WTC11 (cell line): ENCODE measurements around the gene TNFRSF13B. TPM values are rescaled to one million over a fixed set of nuclear protein-coding genes. Genes with fewer than 3 reads are reported as not detected.

Experiments
- ATAC-seq: fragments of 200-7000 bp; cut with Tn5 transposase; 2 replicates; pipeline ENCODE4 v1.10.0; 2021; ENCODE audit warnings: mild to moderate bottlenecking, moderate library complexity
- CTCF ChIA-PET: fragments of 300-600 bp; sonication (Branson Sonifier 250); formaldehyde crosslinking; loops from one replicate; lab custom pipeline; 2021; ENCODE audit warnings: antibody characterized with exemption; lab: Charles Lee
- POLR2A ChIA-PET: fragments of 350-600 bp; sonication (Branson Sonifier 250); formaldehyde crosslinking; loops from one replicate; lab custom pipeline; 2021; ENCODE audit warnings: antibody characterized with exemption; lab: Charles Lee
- DNase-seq: peaks from one replicate; pipeline ENCODE4 v3.0.0; 2021; ENCODE audit warnings: low spot score
- H3K27ac Mint-ChIP-seq: 2 replicates; pipeline ENCODE4 v1.8.0; 2021; ENCODE audit warnings: mixed read lengths
- H3K27me3 Mint-ChIP-seq: 2 replicates; pipeline ENCODE4 v1.8.0; 2021; ENCODE audit warnings: low read depth, mild to moderate bottlenecking, moderate library complexity, mixed read lengths
- H3K36me3 Mint-ChIP-seq: 2 replicates; pipeline ENCODE4 v1.8.0; 2021; ENCODE audit warnings: mixed read lengths
- H3K4me1 Mint-ChIP-seq: 2 replicates; pipeline ENCODE4 v1.8.0; 2022; ENCODE audit warnings: mixed read lengths
- H3K4me3 Mint-ChIP-seq: 2 replicates; pipeline ENCODE4 v1.8.0; 2021; ENCODE audit warnings: mild to moderate bottlenecking, moderate library complexity, mixed read lengths
- H3K9me3 Mint-ChIP-seq: 2 replicates; pipeline ENCODE4 v1.8.0; 2021; ENCODE audit warnings: mixed read lengths
- AFF4 ChIP-seq: sonication (generic); formaldehyde crosslinking; IDR thresholded peaks from 2 replicates; pipeline ENCODE4 v1.8.1; 2023; ENCODE audit warnings: mild to moderate bottlenecking, missing genetic modification reagents, borderline replicate concordance
- ATF2 ChIP-seq: sonication (generic); formaldehyde crosslinking; IDR thresholded peaks from 2 replicates; pipeline ENCODE4 v1.8.1; 2022; ENCODE audit warnings: low read depth, missing genetic modification reagents, borderline replicate concordance
- CBFB ChIP-seq: sonication (generic); formaldehyde crosslinking; IDR thresholded peaks from 2 replicates; pipeline ENCODE4 v1.8.1; 2022; ENCODE audit warnings: mild to moderate bottlenecking, low read depth, missing genetic modification reagents
- ELF4 ChIP-seq: sonication (generic); formaldehyde crosslinking; IDR thresholded peaks from 2 replicates; pipeline ENCODE4 v1.8.1; 2022; ENCODE audit warnings: low read depth, mild to moderate bottlenecking, moderate library complexity, missing genetic modification reagents
- ESRRA ChIP-seq: sonication (generic); formaldehyde crosslinking; IDR thresholded peaks from 2 replicates; pipeline ENCODE4 v1.8.1; 2022; ENCODE audit warnings: mild to moderate bottlenecking, missing genetic modification reagents, borderline replicate concordance
- HMGA2 ChIP-seq: fragments of 250-450 bp; sonication (Bioruptor Pico); IDR thresholded peaks from 2 replicates; pipeline ENCODE4 v1.4.0; 2021; ENCODE audit warnings: mild to moderate bottlenecking, moderate library complexity
- JUN ChIP-seq: sonication (generic); formaldehyde crosslinking; IDR thresholded peaks from 2 replicates; pipeline ENCODE4 v1.8.0; 2023; ENCODE audit warnings: mild to moderate bottlenecking, missing genetic modification reagents
- NFATC4 ChIP-seq: fragments of 250-450 bp; sonication (Bioruptor Pico); IDR thresholded peaks from 2 replicates; pipeline ENCODE4 v1.9.0; 2021; ENCODE audit warnings: mild to moderate bottlenecking
- NR2C2 ChIP-seq: sonication (generic); formaldehyde crosslinking; IDR thresholded peaks from 2 replicates; pipeline ENCODE4 v1.8.0; 2022; ENCODE audit warnings: mild to moderate bottlenecking, missing genetic modification reagents
- PRDM15 ChIP-seq: sonication (generic); formaldehyde crosslinking; IDR thresholded peaks from 2 replicates; pipeline ENCODE4 v1.8.0; 2022; ENCODE audit warnings: missing genetic modification reagents
- PRRX2 ChIP-seq: fragments of 250-450 bp; sonication (Bioruptor Pico); IDR thresholded peaks from 2 replicates; pipeline ENCODE4 v1.8.0; 2021; ENCODE audit warnings: mild to moderate bottlenecking
- TCF7 ChIP-seq: sonication (generic); formaldehyde crosslinking; IDR thresholded peaks from 2 replicates; pipeline ENCODE4 v1.8.0; 2022; ENCODE audit warnings: mild to moderate bottlenecking, low read depth, missing genetic modification reagents, moderate library complexity
- USF1 ChIP-seq: sonication (generic); formaldehyde crosslinking; IDR thresholded peaks from 2 replicates; pipeline ENCODE4 v1.8.0; 2022; ENCODE audit warnings: mild to moderate bottlenecking, missing genetic modification reagents
- ZMAT4 ChIP-seq: fragments of 250-450 bp; sonication (Bioruptor Pico); IDR thresholded peaks from 2 replicates; pipeline ENCODE4 v1.9.0; 2021; ENCODE audit warnings: mild to moderate bottlenecking
- ZNF232 ChIP-seq: sonication (generic); formaldehyde crosslinking; IDR thresholded peaks from 2 replicates; pipeline ENCODE4 v1.8.0; 2022; ENCODE audit warnings: mild to moderate bottlenecking, missing genetic modification reagents
- ZNF281 ChIP-seq: sonication (generic); formaldehyde crosslinking; IDR thresholded peaks from 2 replicates; pipeline ENCODE4 v1.8.0; 2023; ENCODE audit warnings: mild to moderate bottlenecking, missing genetic modification reagents
- ZNF425 ChIP-seq: fragments of 250-450 bp; sonication (Bioruptor Pico); conservative IDR thresholded peaks from 2 replicates; pipeline ENCODE4 v1.9.0; 2021; ENCODE audit warnings: mild to moderate bottlenecking
- ZNF671 ChIP-seq: fragments of 250-450 bp; sonication (Bioruptor Pico); IDR thresholded peaks from 2 replicates; pipeline ENCODE4 v1.8.0; 2021; ENCODE audit warnings: mild to moderate bottlenecking
- ZSCAN18 ChIP-seq: fragments of 250-450 bp; sonication (Bioruptor Pico); IDR thresholded peaks from 2 replicates; pipeline ENCODE4 v2.1.2; 2022; ENCODE audit warnings: mild to moderate bottlenecking, moderate library complexity
- total RNA-seq: library from RNA; stranded (reverse); gene quantifications from 3 replicates; pipeline ENCODE4 v1.2.3, GENCODE V29; 2021

The TNFRSF13B gene
- total RNA-seq, 1 experiment from 2014 or later: not detected

- TF ChIP-seq USF1 (CRISPR knock-in tag) (no peak), ZNF671 (CRISPR knock-in tag) (no peak), ZNF281 (CRISPR knock-in tag) (no peak), CBFB (CRISPR knock-in tag) (no peak), ZSCAN18 (CRISPR knock-in tag) (no peak), ATF2 (CRISPR knock-in tag) (no peak), HMGA2 (CRISPR knock-in tag) (no peak)
These were observed 65.2 kb downstream of the TNFRSF13B start (continued) for GRCh38 chr17:16906680-16907079.

- Mint-ChIP-seq H3K36me3 (no peaks in the 10 kb centered on the region), H3K4me1 (peaks cover 34% of the 10 kb centered on the region), H3K27ac (no peak overlapping the region), H3K9me3 (peaks cover 10% of the 10 kb centered on the region; the same call in 1 of the 2 replicates), H3K4me3 (no peak overlapping the region), H3K27me3 (no peaks in the 10 kb centered on the region; the same call in 1 of the 2 replicates)
- ChIA-PET POLR2A (no interaction called here), CTCF (no interaction called here)
- DNase-seq: no peak
- no peak for ATAC-seq
- no peak for TF ChIP-seq AFF4 (CRISPR knock-in tag)
- no peak for TF ChIP-seq PRRX2 (CRISPR knock-in tag)
- no peak for TF ChIP-seq JUN
- no peak for TF ChIP-seq ZNF232 (CRISPR knock-in tag)
- TF ChIP-seq ZMAT4 (CRISPR knock-in tag): no peak
- no peak for TF ChIP-seq PRDM15
- TF ChIP-seq ZNF425: no peak
- no peak for TF ChIP-seq ESRRA (CRISPR knock-in tag)
- no peak for TF ChIP-seq ELF4
- no peak for TF ChIP-seq NR2C2 (CRISPR knock-in tag)
- TF ChIP-seq TCF7 (CRISPR knock-in tag): no peak
- TF ChIP-seq NFATC4 (CRISPR knock-in tag): no peak
These were observed 66.2 kb downstream of the TNFRSF13B start for GRCh38 chr17:16905593-16906191.
